ENCODE data around the gene SMC1B.
"Not testable (repeated sequence)": the region's sequence is repeated elsewhere in the genome, so short reads cannot be mapped to it uniquely, and the experiment has no call there.

SMC1B gene

DNA sequence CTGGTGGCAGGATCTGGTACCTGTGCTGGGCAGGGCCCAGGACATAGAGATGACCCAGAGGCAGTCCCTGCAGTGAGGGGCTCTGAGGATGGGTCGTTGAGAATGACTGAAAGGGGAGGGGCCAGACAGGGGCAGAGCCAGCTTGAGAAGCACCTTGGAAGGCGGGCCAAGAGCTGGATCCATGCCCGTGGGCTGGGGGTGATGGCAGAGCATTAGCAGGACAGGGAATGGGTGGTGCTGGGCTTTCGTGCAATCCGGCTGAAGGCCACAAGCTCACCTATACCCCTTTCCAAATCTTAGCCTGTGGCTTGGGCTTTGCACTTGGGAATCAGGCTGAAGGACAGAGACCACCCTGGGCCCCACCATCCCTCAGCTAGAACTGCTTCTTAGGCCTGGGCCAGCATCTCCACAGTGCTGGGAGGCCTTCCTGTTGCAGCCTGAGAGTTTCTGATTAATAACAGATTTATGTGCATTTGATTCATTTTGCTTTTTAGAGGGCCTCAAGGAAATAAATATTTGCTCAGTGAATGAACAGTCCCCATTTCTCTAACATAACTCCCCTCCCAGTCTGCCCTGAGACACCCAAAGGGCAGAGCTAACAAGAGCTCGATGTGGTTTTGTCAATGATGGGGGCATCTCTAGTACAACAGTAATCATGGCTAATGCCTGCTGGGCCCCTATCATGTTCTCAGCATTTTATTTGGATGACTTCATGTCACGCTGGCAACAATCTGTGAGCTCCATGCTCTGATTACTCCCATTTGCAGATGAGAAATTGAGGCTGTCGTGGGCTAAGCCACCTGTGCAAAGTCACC lies 39.4 kb upstream of the SMC1B start:
- H3K4me1 ChIP-seq, result no peaks in the 10 kb centered on the region; the same call in 1 of the 2 replicates
- no peaks in the 10 kb centered on the region for H3K36me3 ChIP-seq
- H3K4me3 ChIP-seq (ENCODE audit: low read depth, low read length), result no peak overlapping the region
- no peak for DNase-seq
- TF ChIP-seq, protein P1, sequence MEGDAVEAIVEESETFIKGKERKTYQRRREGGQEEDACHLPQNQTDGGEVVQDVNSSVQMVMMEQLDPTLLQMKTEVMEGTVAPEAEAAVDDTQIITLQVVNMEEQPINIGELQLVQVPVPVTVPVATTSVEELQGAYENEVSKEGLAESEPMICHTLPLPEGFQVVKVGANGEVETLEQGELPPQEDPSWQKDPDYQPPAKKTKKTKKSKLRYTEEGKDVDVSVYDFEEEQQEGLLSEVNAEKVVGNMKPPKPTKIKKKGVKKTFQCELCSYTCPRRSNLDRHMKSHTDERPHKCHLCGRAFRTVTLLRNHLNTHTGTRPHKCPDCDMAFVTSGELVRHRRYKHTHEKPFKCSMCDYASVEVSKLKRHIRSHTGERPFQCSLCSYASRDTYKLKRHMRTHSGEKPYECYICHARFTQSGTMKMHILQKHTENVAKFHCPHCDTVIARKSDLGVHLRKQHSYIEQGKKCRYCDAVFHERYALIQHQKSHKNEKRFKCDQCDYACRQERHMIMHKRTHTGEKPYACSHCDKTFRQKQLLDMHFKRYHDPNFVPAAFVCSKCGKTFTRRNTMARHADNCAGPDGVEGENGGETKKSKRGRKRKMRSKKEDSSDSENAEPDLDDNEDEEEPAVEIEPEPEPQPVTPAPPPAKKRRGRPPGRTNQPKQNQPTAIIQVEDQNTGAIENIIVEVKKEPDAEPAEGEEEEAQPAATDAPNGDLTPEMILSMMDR (IDR thresholded peaks at IDR 0.05; ENCODE audit: low read depth, low read length), result no peak
- no peaks in the 10 kb centered on the region for H3K9me3 ChIP-seq
- H3K27me3 ChIP-seq, result no peaks in the 10 kb centered on the region

DNA sequence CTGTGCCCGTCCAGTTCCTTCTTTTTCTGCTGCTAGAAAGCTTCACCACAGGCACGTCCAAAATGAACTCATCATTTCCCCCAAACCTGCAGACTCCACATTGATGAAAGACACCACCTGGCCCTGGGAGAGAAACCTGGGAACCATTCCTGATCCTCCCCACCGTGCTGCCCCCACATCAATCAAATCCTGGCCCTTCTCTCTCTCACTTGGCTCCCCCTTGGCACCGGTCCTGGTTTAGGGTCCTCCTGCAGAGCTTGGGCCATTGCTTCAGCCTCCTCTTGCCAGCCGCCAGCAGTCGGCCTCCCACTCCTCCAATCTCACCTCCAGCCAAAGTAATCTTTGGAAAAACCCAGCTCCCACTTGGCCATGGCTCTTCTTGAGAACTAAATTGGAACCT lies 38.6 kb upstream of the SMC1B start:
- no peak for DNase-seq
- no peaks in the 10 kb centered on the region for H3K36me3 ChIP-seq
- TF ChIP-seq, protein P1 (IDR thresholded peaks at IDR 0.05; ENCODE audit: low read depth, low read length), result no peak
- no peaks in the 10 kb centered on the region for H3K9me3 ChIP-seq
- no peak overlapping the region for H3K4me3 ChIP-seq (ENCODE audit: low read depth, low read length)
- no peaks in the 10 kb centered on the region for H3K27me3 ChIP-seq
- no peaks in the 10 kb centered on the region; the same call in 1 of the 2 replicates for H3K4me1 ChIP-seq

DNA sequence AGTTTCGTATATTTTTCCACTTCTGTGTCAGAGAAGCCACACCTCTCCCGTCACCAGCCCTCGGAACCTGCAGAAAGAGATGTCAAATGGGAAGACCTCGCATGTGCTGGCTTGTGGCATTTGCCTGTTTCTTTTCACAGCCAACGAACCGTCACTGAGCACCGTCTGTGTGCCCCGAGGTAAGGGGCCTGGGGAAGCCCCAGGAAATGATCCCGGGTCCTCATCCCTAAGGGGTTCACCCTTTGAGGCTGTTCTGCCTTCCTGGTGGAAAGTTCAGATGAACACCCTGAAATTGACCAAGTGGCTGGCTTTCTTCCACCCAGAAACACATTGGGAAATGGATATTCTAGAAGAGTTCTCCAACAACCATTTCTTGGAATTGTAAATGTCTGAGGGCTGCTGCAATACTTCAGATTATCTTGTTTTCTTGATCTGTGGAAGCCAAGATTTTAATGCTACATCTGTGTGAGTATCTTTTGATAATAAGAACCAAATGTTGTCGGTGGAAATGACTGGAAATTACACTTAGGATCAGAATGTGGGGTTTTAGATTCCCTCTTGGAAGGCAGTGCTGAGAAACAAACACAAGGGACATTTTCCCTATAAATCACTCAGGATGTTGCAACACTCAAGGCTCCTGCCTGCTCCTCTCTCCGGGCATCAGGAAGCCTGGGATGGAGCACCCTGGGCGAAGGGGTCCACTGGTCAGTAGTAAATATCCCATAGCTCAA lies 37.7 kb upstream of the SMC1B start:
- Histone ChIP-seq H3K4me1 (no peaks in the 10 kb centered on the region; the same call in 1 of the 2 replicates), H3K9me3 (no peaks in the 10 kb centered on the region), H3K4me3 (ENCODE audit: low read depth, low read length) (no peak overlapping the region), H3K27me3 (no peaks in the 10 kb centered on the region), H3K36me3 (no peaks in the 10 kb centered on the region)
- no peak for DNase-seq
- TF ChIP-seq, protein P1 (IDR thresholded peaks at IDR 0.05; ENCODE audit: low read depth, low read length), result no peak

DNA sequence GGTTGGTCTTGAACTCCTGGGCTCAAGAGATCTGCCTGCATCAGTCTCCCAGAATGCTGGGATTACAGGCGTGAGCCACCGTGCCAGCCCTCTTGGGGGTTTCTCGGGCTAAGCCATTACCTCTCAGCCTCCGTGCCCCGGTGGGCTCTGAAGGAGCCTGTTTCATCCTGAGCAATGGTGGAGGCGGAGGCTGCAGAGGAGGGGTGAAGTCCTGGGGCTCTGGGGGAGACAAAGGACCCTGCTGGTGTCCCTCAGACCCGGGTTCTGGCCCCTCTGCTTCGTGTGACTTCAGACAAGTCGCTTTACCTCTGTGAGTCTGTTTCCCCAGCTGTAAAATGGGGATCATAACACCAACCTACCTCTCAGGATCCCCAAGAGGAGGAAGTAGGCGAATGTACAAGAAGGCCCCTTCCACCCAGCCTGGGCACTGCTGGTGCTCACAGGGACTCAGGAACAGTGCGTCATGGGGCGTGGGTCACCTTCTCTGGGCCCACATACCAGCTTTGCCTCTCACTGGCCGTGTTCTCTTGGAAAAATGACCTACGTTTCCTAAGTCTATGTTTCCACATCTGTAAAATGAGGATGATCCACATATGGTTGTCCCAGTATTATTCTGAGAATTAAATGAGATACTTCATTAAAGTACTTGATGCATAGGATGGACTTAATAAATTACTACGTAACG lies 36.8 kb upstream of the SMC1B start:
- H3K4me3 ChIP-seq (ENCODE audit: low read depth, low read length), result no peak overlapping the region
- TF ChIP-seq, protein P1 (IDR thresholded peaks at IDR 0.05; ENCODE audit: low read depth, low read length), result no peak

DNA sequence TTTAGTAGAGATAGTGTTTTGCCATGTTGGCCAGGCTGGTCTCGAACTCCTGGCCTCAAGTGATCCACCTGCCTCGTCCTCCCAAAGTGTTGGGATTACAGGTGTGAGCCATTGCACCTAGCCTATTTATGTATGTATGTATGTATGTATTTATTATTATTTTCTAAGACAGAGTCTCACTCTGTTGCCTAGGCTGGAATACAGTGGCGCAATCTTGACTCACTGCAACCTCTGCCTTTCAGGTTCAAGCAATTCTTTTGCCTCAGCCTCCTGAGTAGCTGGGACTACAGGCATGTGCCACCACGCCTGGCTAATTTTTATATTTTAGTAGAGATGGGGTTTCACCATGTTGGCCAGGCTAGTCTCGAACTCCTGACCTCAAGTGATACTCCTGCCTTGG lies 36.0 kb upstream of the SMC1B start:
- not testable (repeated sequence) for H3K36me3 ChIP-seq; H3K9me3 ChIP-seq; DNase-seq; H3K27me3 ChIP-seq; H3K4me1 ChIP-seq; H3K4me3 ChIP-seq (ENCODE audit: low read depth, low read length)

More for the DNA sequence above, 36.8 kb upstream of the SMC1B start:
- Histone ChIP-seq H3K27me3 (no peaks in the 10 kb centered on the region), H3K4me1 (no peaks in the 10 kb centered on the region; the same call in 1 of the 2 replicates), H3K36me3 (no peaks in the 10 kb centered on the region), H3K9me3 (no peaks in the 10 kb centered on the region)
- no peak for DNase-seq

DNA sequence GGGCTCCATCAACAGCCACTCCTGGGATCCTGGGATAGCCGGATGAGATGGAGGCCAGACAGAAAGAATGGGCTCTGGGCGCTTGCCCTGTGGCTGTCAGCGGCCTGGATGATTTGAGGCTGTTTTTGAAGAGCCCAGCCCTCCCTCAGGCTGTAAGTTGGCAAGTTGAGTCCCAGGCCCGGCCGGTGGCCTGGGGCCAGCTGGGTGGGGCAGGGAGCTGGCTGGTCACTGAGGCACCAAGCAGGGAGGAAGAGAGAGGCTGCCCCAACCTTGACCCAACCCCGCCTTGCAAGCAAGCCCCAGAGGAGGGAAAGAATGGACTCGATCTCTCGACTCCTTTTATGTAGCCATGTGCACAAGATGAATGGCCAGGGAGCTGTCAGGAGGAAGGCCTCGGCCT lies 35.0 kb upstream of the SMC1B start:
- Histone ChIP-seq H3K9me3 (no peaks in the 10 kb centered on the region), H3K4me3 (ENCODE audit: low read depth, low read length) (no peak overlapping the region), H3K4me1 (0 out of 2 replicates have a peak, but pooled peaks cover 2% of the 10 kb centered on the region), H3K36me3 (no peaks in the 10 kb centered on the region), H3K27me3 (no peaks in the 10 kb centered on the region)
- TF ChIP-seq, protein P1 (IDR thresholded peaks at IDR 0.05; ENCODE audit: low read depth, low read length), result no peak
- no peak for DNase-seq

DNA sequence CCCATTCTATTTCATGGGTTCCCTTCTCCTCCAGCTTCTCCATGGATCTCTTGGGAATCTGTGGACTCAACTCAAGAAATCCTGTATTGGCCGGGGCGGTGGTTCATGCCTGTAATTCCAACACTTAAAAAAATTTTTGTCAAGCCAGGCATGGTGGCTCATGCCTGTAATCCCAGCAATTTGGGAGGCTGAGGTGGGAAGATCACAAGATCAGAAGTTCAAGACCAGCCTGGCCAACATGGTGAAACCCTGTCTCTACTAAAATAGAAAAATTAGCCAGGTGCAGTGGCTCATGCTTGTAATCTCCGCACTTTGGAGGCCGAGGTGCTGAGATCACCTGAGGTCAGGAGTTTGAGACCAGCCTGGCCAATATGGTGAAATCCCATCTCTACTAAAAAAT lies 34.2 kb upstream of the SMC1B start:
- not testable (repeated sequence) for H3K36me3 ChIP-seq; H3K9me3 ChIP-seq; H3K4me3 ChIP-seq (ENCODE audit: low read depth, low read length); H3K27me3 ChIP-seq; H3K4me1 ChIP-seq; DNase-seq
